ENCODE data around the gene CISH.

CISH gene

DNA sequence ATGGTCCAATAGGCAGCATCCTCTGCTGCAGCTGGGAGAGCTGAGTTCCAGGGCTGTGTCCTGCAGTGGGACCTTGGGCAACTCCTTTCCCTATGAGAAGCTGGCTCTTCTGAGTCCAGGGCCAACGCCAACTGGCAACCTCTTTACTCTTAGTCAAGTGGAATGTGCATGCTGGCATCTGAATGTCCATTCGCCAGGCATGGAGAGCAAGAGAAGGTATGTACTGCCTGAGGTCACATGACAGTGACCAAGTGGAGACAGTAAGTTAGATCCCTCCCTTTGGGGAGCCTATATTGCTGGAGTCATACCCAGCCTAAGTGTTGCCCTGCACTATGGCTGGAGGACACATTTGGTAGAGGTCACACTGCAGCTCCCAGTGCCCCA, 30.1 kb downstream of the CISH start:
- H3K4me3 ChIP-seq (ENCODE audit: low read depth, low read length) = no peak overlapping the region
- TF ChIP-seq, protein P1, sequence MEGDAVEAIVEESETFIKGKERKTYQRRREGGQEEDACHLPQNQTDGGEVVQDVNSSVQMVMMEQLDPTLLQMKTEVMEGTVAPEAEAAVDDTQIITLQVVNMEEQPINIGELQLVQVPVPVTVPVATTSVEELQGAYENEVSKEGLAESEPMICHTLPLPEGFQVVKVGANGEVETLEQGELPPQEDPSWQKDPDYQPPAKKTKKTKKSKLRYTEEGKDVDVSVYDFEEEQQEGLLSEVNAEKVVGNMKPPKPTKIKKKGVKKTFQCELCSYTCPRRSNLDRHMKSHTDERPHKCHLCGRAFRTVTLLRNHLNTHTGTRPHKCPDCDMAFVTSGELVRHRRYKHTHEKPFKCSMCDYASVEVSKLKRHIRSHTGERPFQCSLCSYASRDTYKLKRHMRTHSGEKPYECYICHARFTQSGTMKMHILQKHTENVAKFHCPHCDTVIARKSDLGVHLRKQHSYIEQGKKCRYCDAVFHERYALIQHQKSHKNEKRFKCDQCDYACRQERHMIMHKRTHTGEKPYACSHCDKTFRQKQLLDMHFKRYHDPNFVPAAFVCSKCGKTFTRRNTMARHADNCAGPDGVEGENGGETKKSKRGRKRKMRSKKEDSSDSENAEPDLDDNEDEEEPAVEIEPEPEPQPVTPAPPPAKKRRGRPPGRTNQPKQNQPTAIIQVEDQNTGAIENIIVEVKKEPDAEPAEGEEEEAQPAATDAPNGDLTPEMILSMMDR (IDR thresholded peaks at IDR 0.05; ENCODE audit: low read depth, low read length) = no peak

- TF ChIP-seq, protein P1 (IDR thresholded peaks at IDR 0.05; ENCODE audit: low read depth, low read length) = no peak
Measured at GRCh38 chr3:50580683-50581458, 30.7 kb downstream of the CISH start.

GRCh38 chr3:50577348-50577747, 34.2 kb downstream of the CISH start:
- H3K4me3 ChIP-seq (ENCODE audit: low read depth, low read length) = no peak overlapping the region
- TF ChIP-seq, protein P1 (IDR thresholded peaks at IDR 0.05; ENCODE audit: low read depth, low read length) = no peak

More at GRCh38 chr3:50580683-50581458, 30.7 kb downstream of the CISH start:
- no peak overlapping the region for H3K4me3 ChIP-seq (ENCODE audit: low read depth, low read length)

GRCh38 chr3:50575372-50575771, 36.2 kb downstream of the CISH start:
- TF ChIP-seq, protein P1 (IDR thresholded peaks at IDR 0.05; ENCODE audit: low read depth, low read length) = no peak
- H3K4me3 ChIP-seq (ENCODE audit: low read depth, low read length) = no peak overlapping the region

- no peak overlapping the region for H3K4me3 ChIP-seq (ENCODE audit: low read depth, low read length)
- TF ChIP-seq, protein P1 (IDR thresholded peaks at IDR 0.05; ENCODE audit: low read depth, low read length) = no peak
Measured at GRCh38 chr3:50574444-50574831, 37.1 kb downstream of the CISH start.

GRCh38 chr3:50573566-50574443, 37.8 kb downstream of the CISH start:
- H3K4me3 ChIP-seq (ENCODE audit: low read depth, low read length) = no peak overlapping the region
- TF ChIP-seq, protein P1 (IDR thresholded peaks at IDR 0.05; ENCODE audit: low read depth, low read length) = no peak
